HEK293 (cell line): ENCODE measurements around the gene RASGRF2.

ENCODE experiments used
- CTCF ChIA-PET: fragments of 350-600 bp; formaldehyde crosslinking; extraction: SDS; loops from one replicate; lab custom pipeline; 2021; ENCODE audit warnings: antibody characterized with exemption; lab: Yijun Ruan, JAX
- POLR2A ChIA-PET: fragments of 300-600 bp; formaldehyde crosslinking; extraction: SDS; loops from one replicate; lab custom pipeline; 2020; ENCODE audit warnings: antibody characterized with exemption, inconsistent platforms; lab: Yijun Ruan, JAX
- H3K27ac ChIP-seq: fragments of 200-500 bp; sonication (Bioruptor generic); 2 replicates; pipeline ENCODE4 v1.5.1; 2014; ENCODE audit warnings: low read depth, low read length, control low read depth, inconsistent platforms; ENCODE audit errors: extremely low read depth
- H3K36me3 ChIP-seq, 2 experiments: fragments of 200-500 bp in 1 of 2; sonication (Bioruptor generic) in 1 of 2; 1 replicate in 1 of 2; 2 replicates in 1 of 2; pipeline ENCODE4 v1.5.1; 2014 to 2017; ENCODE audit warnings: inconsistent platforms in 2 of 2, low read length in 2 of 2; ENCODE audit not compliant: control insufficient read depth in 2 of 2, insufficient read depth in 1 of 2
- H3K4me1 ChIP-seq: fragments of 200-500 bp; sonication (Bioruptor generic); 2 replicates; pipeline ENCODE4 v1.5.1; 2014; ENCODE audit warnings: mild to moderate bottlenecking, low read length, inconsistent platforms; ENCODE audit not compliant: control insufficient read depth, insufficient read depth
- H3K4me3 ChIP-seq: 2 replicates; pipeline ENCODE4 v1.5.1; 2011; ENCODE audit warnings: low read depth, mild to moderate bottlenecking, control low read depth, low read length, moderate library complexity
- H3K9me3 ChIP-seq: fragments of 200-500 bp; sonication (Bioruptor generic); 2 replicates; pipeline ENCODE4 v1.5.1; 2014; ENCODE audit warnings: low read depth, low read length, inconsistent platforms; ENCODE audit not compliant: control insufficient read depth, insufficient read depth
- GLIS1 ChIP-seq: fragments of 450-650 bp; formaldehyde crosslinking; IDR thresholded peaks from 2 replicates; pipeline ENCODE4 v1.5.1; 2016; ENCODE audit warnings: missing biosample characterization, missing genetic modification characterization
- IKZF3 ChIP-seq: fragments of 450-650 bp; IDR thresholded peaks from 2 replicates; pipeline ENCODE4 v1.5.0; 2018; ENCODE audit warnings: missing biosample characterization, mild to moderate bottlenecking, missing genetic modification characterization, moderate library complexity
- KLF10 ChIP-seq: fragments of 450-650 bp; IDR thresholded peaks from 2 replicates; pipeline ENCODE4 v1.5.1; 2018; ENCODE audit warnings: missing biosample characterization, mild to moderate bottlenecking, missing genetic modification characterization
- ZFP3 ChIP-seq: fragments of 450-650 bp; formaldehyde crosslinking; IDR thresholded peaks from 2 replicates; pipeline ENCODE4 v1.5.1; 2016; ENCODE audit warnings: low read depth, missing biosample characterization, missing genetic modification characterization
- ZFP37 ChIP-seq: fragments of 450-650 bp; formaldehyde crosslinking; IDR thresholded peaks from 2 replicates; pipeline ENCODE4 v1.5.1; 2016; ENCODE audit warnings: missing biosample characterization, missing genetic modification characterization
- ZNF140 ChIP-seq: fragments of 450-650 bp; formaldehyde crosslinking; IDR thresholded peaks from 2 replicates; pipeline ENCODE4 v1.5.1; 2016; ENCODE audit warnings: missing biosample characterization, missing genetic modification characterization
- ZNF146 ChIP-seq: fragments of 450-650 bp; formaldehyde crosslinking; IDR thresholded peaks from 2 replicates; pipeline ENCODE4 v1.5.1; 2016; ENCODE audit warnings: missing biosample characterization, missing genetic modification characterization
- ZNF155 ChIP-seq: fragments of 450-650 bp; formaldehyde crosslinking; IDR thresholded peaks from 2 replicates; pipeline ENCODE4 v1.5.1; 2016; ENCODE audit warnings: missing biosample characterization, missing genetic modification characterization
- ZNF202 ChIP-seq: fragments of 450-650 bp; formaldehyde crosslinking; IDR thresholded peaks from 2 replicates; pipeline ENCODE4 v1.5.1; 2016; ENCODE audit warnings: missing biosample characterization, missing genetic modification characterization, borderline replicate concordance
- ZNF311 ChIP-seq: fragments of 450-650 bp; formaldehyde crosslinking; IDR thresholded peaks from 2 replicates; pipeline ENCODE4 v1.5.1; 2017; ENCODE audit warnings: missing biosample characterization, missing genetic modification characterization, borderline replicate concordance
- ZNF426 ChIP-seq: fragments of 450-650 bp; formaldehyde crosslinking; IDR thresholded peaks from 2 replicates; pipeline ENCODE4 v1.5.1; 2017; ENCODE audit warnings: missing biosample characterization, missing genetic modification characterization, mild to moderate bottlenecking, inconsistent platforms, moderate library complexity
- ZNF548 ChIP-seq: fragments of 450-650 bp; formaldehyde crosslinking; IDR thresholded peaks from 2 replicates; pipeline ENCODE4 v1.5.1; 2016; ENCODE audit warnings: missing biosample characterization, missing genetic modification characterization
- ZNF555 ChIP-seq: fragments of 450-650 bp; formaldehyde crosslinking; conservative IDR thresholded peaks from 2 replicates; pipeline ENCODE4 v1.5.1; 2017; ENCODE audit warnings: missing biosample characterization, mild to moderate bottlenecking, missing genetic modification characterization, inconsistent platforms
- ZNF629 ChIP-seq: fragments of 450-650 bp; formaldehyde crosslinking; IDR thresholded peaks from 2 replicates; pipeline ENCODE4 v1.5.1; 2017; ENCODE audit warnings: missing biosample characterization, missing genetic modification characterization
- ZNF658 ChIP-seq: fragments of 450-650 bp; formaldehyde crosslinking; IDR thresholded peaks from 2 replicates; pipeline ENCODE4; 2016; ENCODE audit warnings: missing biosample characterization, missing genetic modification characterization
- ZNF776 ChIP-seq: fragments of 450-650 bp; formaldehyde crosslinking; IDR thresholded peaks from 2 replicates; pipeline ENCODE4 v1.5.0; 2017; ENCODE audit warnings: missing biosample characterization, missing genetic modification characterization, borderline replicate concordance
- TF ChIP-seq, protein P1 (sequence below): fragments of 450-650 bp; formaldehyde crosslinking; IDR thresholded peaks from 2 replicates; pipeline ENCODE4 v1.5.1; 2017; ENCODE audit warnings: missing biosample characterization, missing genetic modification characterization
- TF ChIP-seq, protein P2 (sequence below): fragments of 450-650 bp; formaldehyde crosslinking; IDR thresholded peaks from 2 replicates; pipeline ENCODE4 v1.5.1; 2016; ENCODE audit warnings: missing biosample characterization, missing genetic modification characterization
- TF ChIP-seq, protein P3 (sequence below): fragments of 450-650 bp; formaldehyde crosslinking; IDR thresholded peaks from 2 replicates; pipeline ENCODE4 v1.5.1; 2016; ENCODE audit warnings: missing biosample characterization, missing genetic modification characterization, borderline replicate concordance

RASGRF2 gene

DNA sequence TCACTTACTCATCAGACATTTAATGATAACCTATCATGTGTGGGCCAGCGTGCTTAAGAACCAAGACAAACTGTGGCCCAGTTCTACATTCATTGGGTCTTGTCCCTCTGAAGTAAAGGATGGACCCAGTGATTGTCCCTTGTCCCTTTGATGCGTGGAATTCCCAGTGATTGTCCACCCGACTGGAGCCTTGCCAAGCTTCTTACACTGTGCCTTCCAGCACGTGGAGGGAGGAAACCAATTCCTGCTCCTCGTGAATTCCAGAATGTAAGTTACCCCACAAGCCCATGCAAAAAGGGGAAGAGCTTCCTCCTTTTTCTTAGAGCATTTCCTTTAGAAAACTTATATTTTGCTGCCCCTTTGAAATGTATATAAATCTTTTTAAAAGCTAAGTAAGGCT is 280.8 kb downstream of the RASGRF2 start (continued):
- TF ChIP-seq ZNF140 (no peak), IKZF3 (tag by site-specific recombination) (no peak), KLF10 (tag by site-specific recombination) (no peak), ZNF629 (no peak), ZFP3 (tag by site-specific recombination) (no peak), ZFP37 (tag by site-specific recombination) (no peak), ZNF658 (tag by site-specific recombination) (no peak), ZNF776 (tag by site-specific recombination) (no peak)
- TF ChIP-seq, protein P1, sequence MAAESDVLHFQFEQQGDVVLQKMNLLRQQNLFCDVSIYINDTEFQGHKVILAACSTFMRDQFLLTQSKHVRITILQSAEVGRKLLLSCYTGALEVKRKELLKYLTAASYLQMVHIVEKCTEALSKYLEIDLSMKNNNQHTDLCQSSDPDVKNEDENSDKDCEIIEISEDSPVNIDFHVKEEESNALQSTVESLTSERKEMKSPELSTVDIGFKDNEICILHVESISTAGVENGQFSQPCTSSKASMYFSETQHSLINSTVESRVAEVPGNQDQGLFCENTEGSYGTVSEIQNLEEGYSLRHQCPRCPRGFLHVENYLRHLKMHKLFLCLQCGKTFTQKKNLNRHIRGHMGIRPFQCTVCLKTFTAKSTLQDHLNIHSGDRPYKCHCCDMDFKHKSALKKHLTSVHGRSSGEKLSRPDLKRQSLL (tag by site-specific recombination), result no peak

DNA sequence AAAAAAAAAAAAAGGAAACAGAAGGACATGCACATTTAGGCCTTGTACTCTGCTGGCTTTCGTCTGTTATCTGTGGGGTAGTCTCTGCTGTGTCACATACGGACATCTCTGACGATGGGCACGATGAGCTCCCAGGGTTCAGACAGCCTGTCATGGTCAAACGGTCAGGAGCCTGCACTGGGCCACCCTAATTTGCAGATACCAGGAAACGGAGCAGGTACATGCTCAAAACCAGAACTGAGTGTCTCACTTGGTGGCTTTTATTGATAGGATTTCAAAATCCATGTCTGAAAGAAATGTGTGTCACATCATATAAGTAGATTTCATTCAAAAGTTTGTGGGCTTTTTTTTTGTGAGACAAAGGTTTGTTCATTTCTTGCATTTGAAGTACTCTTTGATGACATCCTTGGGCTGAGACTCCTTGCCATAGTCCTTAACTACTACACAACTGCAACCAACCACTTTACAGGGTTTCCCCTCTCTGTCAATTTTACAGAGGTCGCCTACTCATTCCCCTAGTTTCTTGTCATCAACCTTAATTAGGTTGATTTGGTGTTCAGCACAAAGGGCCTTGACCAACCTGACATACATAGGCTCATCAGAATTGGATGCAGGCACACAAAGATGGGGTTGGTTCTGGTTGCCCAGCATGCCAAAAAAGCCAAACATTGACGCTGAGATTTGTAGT is 281.9 kb downstream of the RASGRF2 start:
- CTCF ChIA-PET, result interaction anchor here (0.6 kb wide), 2 partner anchors 16 to 98 kb away, joined by 3 read pairs; no protein-coding TSS in a partner anchor
- TF ChIP-seq, protein P2, sequence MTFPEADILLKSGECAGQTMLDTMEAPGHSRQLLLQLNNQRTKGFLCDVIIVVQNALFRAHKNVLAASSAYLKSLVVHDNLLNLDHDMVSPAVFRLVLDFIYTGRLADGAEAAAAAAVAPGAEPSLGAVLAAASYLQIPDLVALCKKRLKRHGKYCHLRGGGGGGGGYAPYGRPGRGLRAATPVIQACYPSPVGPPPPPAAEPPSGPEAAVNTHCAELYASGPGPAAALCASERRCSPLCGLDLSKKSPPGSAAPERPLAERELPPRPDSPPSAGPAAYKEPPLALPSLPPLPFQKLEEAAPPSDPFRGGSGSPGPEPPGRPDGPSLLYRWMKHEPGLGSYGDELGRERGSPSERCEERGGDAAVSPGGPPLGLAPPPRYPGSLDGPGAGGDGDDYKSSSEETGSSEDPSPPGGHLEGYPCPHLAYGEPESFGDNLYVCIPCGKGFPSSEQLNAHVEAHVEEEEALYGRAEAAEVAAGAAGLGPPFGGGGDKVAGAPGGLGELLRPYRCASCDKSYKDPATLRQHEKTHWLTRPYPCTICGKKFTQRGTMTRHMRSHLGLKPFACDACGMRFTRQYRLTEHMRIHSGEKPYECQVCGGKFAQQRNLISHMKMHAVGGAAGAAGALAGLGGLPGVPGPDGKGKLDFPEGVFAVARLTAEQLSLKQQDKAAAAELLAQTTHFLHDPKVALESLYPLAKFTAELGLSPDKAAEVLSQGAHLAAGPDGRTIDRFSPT (tag by site-specific recombination), result no peak
- TF ChIP-seq ZNF146 (tag by site-specific recombination) (no peak), ZNF548 (tag by site-specific recombination) (no peak), ZNF426 (no peak), ZNF155 (tag by site-specific recombination) (no peak), ZNF202 (tag by site-specific recombination) (no peak), GLIS1 (tag by site-specific recombination) (no peak), ZNF555 (tag by site-specific recombination) (no peak), ZNF311 (tag by site-specific recombination) (no peak)
- TF ChIP-seq, protein P3, sequence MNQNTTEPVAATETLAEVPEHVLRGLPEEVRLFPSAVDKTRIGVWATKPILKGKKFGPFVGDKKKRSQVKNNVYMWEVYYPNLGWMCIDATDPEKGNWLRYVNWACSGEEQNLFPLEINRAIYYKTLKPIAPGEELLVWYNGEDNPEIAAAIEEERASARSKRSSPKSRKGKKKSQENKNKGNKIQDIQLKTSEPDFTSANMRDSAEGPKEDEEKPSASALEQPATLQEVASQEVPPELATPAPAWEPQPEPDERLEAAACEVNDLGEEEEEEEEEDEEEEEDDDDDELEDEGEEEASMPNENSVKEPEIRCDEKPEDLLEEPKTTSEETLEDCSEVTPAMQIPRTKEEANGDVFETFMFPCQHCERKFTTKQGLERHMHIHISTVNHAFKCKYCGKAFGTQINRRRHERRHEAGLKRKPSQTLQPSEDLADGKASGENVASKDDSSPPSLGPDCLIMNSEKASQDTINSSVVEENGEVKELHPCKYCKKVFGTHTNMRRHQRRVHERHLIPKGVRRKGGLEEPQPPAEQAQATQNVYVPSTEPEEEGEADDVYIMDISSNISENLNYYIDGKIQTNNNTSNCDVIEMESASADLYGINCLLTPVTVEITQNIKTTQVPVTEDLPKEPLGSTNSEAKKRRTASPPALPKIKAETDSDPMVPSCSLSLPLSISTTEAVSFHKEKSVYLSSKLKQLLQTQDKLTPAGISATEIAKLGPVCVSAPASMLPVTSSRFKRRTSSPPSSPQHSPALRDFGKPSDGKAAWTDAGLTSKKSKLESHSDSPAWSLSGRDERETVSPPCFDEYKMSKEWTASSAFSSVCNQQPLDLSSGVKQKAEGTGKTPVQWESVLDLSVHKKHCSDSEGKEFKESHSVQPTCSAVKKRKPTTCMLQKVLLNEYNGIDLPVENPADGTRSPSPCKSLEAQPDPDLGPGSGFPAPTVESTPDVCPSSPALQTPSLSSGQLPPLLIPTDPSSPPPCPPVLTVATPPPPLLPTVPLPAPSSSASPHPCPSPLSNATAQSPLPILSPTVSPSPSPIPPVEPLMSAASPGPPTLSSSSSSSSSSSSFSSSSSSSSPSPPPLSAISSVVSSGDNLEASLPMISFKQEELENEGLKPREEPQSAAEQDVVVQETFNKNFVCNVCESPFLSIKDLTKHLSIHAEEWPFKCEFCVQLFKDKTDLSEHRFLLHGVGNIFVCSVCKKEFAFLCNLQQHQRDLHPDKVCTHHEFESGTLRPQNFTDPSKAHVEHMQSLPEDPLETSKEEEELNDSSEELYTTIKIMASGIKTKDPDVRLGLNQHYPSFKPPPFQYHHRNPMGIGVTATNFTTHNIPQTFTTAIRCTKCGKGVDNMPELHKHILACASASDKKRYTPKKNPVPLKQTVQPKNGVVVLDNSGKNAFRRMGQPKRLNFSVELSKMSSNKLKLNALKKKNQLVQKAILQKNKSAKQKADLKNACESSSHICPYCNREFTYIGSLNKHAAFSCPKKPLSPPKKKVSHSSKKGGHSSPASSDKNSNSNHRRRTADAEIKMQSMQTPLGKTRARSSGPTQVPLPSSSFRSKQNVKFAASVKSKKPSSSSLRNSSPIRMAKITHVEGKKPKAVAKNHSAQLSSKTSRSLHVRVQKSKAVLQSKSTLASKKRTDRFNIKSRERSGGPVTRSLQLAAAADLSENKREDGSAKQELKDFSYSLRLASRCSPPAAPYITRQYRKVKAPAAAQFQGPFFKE (tag by site-specific recombination), result no peak
- POLR2A ChIA-PET, result interaction anchor here (0.5 kb wide), 1 partner anchor 610 kb away, joined by 3 read pairs; no protein-coding TSS in a partner anchor
- H3K4me3 ChIP-seq, result no peak overlapping the region
- H3K9me3 ChIP-seq, result no peaks in the 10 kb centered on the region
- H3K36me3 ChIP-seq, result peaks cover 0 to 4% of the 10 kb centered on the region in 2 experiments; a peak in 1 of 3 replicates
- no peaks in the 10 kb centered on the region for H3K4me1 ChIP-seq
- H3K27ac ChIP-seq, result no peak overlapping the region
